BE2C (cell line): ENCODE data around the gene MTR.

Experiments used
- DNase-seq: peaks from one replicate; pipeline ENCODE4 v3.0.0-alpha.2; 2020
- H3K27me3 ChIP-seq: fragments of 250-450 bp; sonication (Bioruptor Pico); 2 replicates; pipeline ENCODE4 v1.5.1; 2020; ENCODE audit warnings: mild to moderate bottlenecking
- H3K36me3 ChIP-seq: fragments of 250-450 bp; sonication (Bioruptor Pico); 2 replicates; pipeline ENCODE4 v1.5.1; 2020; ENCODE audit warnings: mild to moderate bottlenecking
- H3K4me1 ChIP-seq: fragments of 250-450 bp; sonication (Bioruptor Pico); 2 replicates; pipeline ENCODE4 v1.5.1; 2020
- H3K4me3 ChIP-seq: 2 replicates; pipeline ENCODE4 v1.5.1; 2011; ENCODE audit warnings: low read depth, low read length
- H3K9me3 ChIP-seq: fragments of 250-450 bp; sonication (Bioruptor Pico); 2 replicates; pipeline ENCODE4 v1.5.1; 2020
- TF ChIP-seq, protein P1 (sequence below): IDR thresholded peaks from 2 replicates; pipeline ENCODE4 v1.5.1; 2012; ENCODE audit warnings: mild to moderate bottlenecking, low read depth, low read length

Gene MTR

DNA sequence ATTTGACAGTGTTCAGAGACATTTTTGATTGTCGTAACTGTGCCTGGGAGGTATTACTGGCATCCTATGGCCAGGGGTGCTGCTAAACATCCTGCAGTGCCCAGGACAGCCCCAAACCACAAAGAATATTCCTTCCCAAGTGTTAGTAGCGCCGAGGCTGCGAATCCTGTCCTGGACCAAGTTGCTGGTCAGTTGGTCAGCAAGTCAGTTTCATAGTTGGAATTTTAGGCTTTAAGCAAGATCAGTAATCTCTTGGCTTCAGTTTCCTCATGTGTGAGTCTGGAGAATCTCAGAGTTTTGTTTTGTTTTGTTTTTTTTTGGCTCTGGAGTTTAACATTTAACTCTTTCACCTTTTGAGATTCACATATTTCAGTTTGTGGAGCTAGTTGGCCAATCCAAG lies 65.0 kb downstream of the MTR start:
- TF ChIP-seq, protein P1, sequence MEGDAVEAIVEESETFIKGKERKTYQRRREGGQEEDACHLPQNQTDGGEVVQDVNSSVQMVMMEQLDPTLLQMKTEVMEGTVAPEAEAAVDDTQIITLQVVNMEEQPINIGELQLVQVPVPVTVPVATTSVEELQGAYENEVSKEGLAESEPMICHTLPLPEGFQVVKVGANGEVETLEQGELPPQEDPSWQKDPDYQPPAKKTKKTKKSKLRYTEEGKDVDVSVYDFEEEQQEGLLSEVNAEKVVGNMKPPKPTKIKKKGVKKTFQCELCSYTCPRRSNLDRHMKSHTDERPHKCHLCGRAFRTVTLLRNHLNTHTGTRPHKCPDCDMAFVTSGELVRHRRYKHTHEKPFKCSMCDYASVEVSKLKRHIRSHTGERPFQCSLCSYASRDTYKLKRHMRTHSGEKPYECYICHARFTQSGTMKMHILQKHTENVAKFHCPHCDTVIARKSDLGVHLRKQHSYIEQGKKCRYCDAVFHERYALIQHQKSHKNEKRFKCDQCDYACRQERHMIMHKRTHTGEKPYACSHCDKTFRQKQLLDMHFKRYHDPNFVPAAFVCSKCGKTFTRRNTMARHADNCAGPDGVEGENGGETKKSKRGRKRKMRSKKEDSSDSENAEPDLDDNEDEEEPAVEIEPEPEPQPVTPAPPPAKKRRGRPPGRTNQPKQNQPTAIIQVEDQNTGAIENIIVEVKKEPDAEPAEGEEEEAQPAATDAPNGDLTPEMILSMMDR: no peak
- no peak overlapping the region for H3K4me3 ChIP-seq
- no peak for DNase-seq
- H3K9me3 ChIP-seq: no peaks in the 10 kb centered on the region
- no peaks in the 10 kb centered on the region for H3K27me3 ChIP-seq
- peaks cover 42% of the 10 kb centered on the region for H3K36me3 ChIP-seq
- no peaks in the 10 kb centered on the region for H3K4me1 ChIP-seq

DNA sequence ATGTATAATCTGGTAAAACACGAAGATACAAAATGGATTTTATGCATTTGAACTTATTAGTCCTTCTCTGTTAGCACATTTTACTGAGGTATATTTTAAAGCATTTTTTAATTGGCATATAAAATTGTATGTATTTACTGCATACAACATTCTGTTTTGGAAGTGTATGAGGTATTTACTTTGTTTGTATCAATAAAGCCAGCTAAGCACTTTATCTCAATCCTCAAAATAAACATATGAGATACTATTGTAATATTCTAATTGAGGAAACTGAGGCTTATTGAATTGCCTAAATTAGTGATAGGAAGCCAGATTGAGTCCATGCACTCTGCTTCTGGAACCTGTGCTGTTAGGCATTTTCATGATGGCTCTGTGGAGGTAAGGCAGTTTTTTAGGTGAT lies 65.6 kb downstream of the MTR start:
- Histone ChIP-seq H3K4me1 (no peaks in the 10 kb centered on the region), H3K36me3 (peaks cover 39% of the 10 kb centered on the region), H3K27me3 (no peaks in the 10 kb centered on the region), H3K9me3 (no peaks in the 10 kb centered on the region), H3K4me3 (no peak overlapping the region)
- DNase-seq: no peak
- TF ChIP-seq, protein P1: no peak

DNA sequence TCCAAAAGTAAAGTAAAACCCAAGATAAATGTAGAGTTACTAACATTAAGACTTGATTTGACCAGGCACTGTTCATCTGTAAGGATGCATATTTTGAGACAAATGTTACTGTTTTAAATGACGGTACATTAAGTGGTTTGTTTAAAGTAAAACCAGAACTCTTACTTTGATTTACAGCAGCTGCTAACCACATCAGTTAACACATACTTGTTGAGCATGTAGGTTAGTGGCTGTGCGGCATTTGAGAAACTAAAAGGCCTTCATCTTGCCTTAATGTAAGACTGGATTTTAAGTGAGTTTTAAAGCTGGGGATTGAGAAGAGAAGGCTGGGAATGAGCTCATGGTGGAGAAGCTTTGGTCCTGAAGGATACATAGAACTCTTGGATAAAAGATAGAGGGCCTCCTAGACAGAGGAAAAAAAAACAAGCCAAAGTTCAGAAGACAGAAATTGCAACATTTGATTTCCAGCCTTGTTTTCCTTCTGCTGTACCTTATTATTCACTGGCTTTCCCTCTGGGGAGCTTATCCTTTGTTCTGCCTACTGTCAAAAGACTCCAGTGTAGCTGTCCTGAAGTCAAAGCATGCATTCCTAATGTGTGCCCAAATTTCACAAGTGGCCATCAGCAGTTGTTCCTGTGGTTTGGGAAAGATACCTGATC lies 66.6 kb downstream of the MTR start:
- no peak overlapping the region for H3K4me3 ChIP-seq
- H3K27me3 ChIP-seq: no peaks in the 10 kb centered on the region
- peaks cover 36% of the 10 kb centered on the region for H3K36me3 ChIP-seq

DNA sequence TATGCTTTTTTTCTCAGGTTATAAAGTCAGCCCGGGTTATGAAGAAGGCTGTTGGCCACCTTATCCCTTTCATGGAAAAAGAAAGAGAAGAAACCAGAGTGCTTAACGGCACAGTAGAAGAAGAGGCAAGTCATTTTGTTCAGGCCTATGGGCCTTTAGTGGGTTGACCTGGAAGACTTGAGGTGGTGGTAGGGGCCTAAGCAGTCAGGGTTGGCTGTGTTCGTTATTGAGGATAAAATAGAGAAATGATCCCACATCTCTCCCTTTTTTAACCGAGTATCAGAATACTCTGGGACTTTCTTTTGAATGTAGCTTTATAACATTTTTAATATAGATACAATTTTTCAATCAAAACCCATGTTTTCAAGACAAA lies 67.1 kb downstream of the MTR start:
- DNase-seq: no peak
- TF ChIP-seq, protein P1: no peak
- Histone ChIP-seq H3K27me3 (no peaks in the 10 kb centered on the region), H3K4me3 (no peak overlapping the region), H3K36me3 (peaks cover 35% of the 10 kb centered on the region), H3K4me1 (no peaks in the 10 kb centered on the region), H3K9me3 (no peaks in the 10 kb centered on the region)

More for the DNA sequence above, 66.6 kb downstream of the MTR start:
- DNase-seq: no peak
- TF ChIP-seq, protein P1: no peak
- Histone ChIP-seq H3K4me1 (no peaks in the 10 kb centered on the region), H3K9me3 (no peaks in the 10 kb centered on the region)

DNA sequence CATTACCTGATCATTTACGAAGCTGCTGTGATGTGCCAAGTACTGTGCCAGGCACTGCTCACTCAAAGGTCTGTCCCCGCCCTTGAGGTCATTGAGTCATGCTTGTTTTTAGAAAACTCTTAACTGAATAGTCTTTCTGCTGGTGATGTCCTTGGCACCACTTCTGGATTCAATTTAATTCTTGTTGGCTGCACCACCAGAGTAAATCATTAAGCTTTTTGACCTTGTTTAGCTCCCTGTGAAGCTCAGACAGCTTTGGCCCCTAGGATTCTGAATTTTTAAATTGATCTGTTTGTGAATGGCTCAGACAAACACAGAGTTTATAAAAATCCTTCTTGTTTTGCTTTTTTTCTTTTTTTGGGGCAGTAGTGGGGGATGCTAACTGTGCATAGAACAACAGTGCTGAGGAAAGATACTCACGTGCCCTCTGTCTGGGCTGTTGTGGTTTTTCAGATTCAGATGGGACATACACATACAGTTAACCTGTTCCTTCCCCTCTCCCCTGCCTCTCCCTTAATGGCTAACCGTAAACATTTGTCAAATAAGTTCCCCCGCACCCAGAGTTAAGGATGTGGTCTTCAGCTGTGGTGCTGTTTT lies 67.6 kb downstream of the MTR start:
- H3K4me3 ChIP-seq: no peak overlapping the region
- peaks cover 32% of the 10 kb centered on the region for H3K36me3 ChIP-seq
- H3K4me1 ChIP-seq: no peaks in the 10 kb centered on the region
- no peaks in the 10 kb centered on the region for H3K9me3 ChIP-seq
- H3K27me3 ChIP-seq: no peaks in the 10 kb centered on the region
- TF ChIP-seq, protein P1: no peak
- DNase-seq: no peak

DNA sequence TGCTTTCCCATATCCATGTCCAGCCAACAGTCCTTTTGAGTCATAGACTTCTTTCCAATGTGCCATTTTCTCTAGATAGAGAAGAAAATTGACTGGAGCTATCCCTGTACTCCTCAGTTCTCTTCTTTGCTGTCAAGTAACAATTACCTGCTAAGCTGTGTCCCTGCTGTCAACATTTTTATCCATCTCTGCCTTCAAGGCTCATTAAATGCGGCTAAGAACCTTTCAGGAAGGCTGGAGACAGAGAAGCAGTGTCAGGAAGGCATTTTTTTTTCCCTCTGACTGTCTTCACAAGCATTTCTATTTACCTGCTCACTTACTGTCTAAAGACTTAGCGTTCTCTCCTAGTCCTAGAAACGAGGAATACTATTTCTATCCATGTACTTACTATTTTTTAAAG lies 69.1 kb downstream of the MTR start:
- TF ChIP-seq, protein P1: no peak
- H3K27me3 ChIP-seq: no peaks in the 10 kb centered on the region
- no peak for DNase-seq
- H3K4me1 ChIP-seq: no peaks in the 10 kb centered on the region
- H3K36me3 ChIP-seq: peaks cover 34% of the 10 kb centered on the region
- no peaks in the 10 kb centered on the region for H3K9me3 ChIP-seq
- H3K4me3 ChIP-seq: no peak overlapping the region
